ENCODE measurements around the gene APOL1. TPM values are rescaled to one million over a fixed set of nuclear protein-coding genes. Genes with fewer than 3 reads are reported as not detected.

Gene APOL1
- total and polyA plus RNA-seq, 10 of the 15 experiments (the other 5 are each of a cell fraction or from before 2014, with no cell fraction given), result 9.0 to 42.0 (median 17.6) TPM

GRCh38 chr22:36298601-36299000 lies 45.7 kb downstream of the APOL1 start (continued):
- no peak for TF ChIP-seq ZNF24 (IDR thresholded peaks at IDR 0.05)

DNA sequence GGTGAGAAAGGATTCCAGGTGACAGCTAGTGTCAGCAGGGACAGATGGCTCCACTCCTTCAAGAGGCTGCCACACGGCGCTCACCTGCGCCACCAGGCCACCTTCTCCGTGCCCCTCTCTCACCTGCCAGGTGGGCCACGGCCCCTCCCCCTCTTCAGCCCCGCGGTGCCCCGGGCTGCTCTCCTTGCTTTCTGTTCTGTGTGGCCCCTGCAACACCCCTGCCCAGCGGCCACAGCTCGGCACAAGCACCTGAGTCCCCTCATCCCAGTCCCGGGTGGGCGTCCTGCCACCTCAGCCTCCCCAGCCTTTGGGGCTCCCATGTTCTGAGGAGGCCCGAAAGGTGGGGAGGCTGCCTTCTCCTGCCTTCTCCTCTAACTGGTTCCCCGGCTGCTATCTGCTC lies 46.4 kb downstream of the APOL1 start:
- WGBS (ENCODE audit: insufficient coverage, insufficient replicate concordance, low lambda C conversion rate, missing lambda C conversion rate), result 92% methylated on average over 13 of the region's 14 CpGs
- no peak for DNase-seq (ENCODE audit: low read depth, low spot score)
- no peak overlapping the region for H3K9ac ChIP-seq (ENCODE audit: control insufficient read depth, insufficient read depth, low read length)
- no peaks in the 10 kb centered on the region for H4K20me1 ChIP-seq (ENCODE audit: control insufficient read depth, insufficient read depth)
- H3K4me3 ChIP-seq, result no peak overlapping the region
- BruUV-seq (replicated peaks), result no TSS peak
- SMC1A ChIA-PET (ENCODE audit: uncharacterized antibody, unreplicated experiment), result interaction anchor here (1.9 to 5.9 kb wide), 2 partner anchors 171 to 187 kb away, joined by 5 to 70 read pairs; no protein-coding TSS in a partner anchor
- no peak for FAIRE-seq
- H3K4me1 ChIP-seq (ENCODE audit: control insufficient read depth, insufficient read depth, low read length), result no peaks in the 10 kb centered on the region
- intact Hi-C loops (cut with micrococcal nuclease; ENCODE audit: unreplicated experiment) (no loop called here), in situ Hi-C loops (cut with MboI) (no loop called here)
- RAD21 ChIA-PET (ENCODE audit: unreplicated experiment), result interaction anchor here (1.0 to 9.7 kb wide), 2 partner anchors 13 to 171 kb away, joined by 3 to 107 read pairs; no protein-coding TSS in a partner anchor
- H3K79me2 ChIP-seq (ENCODE audit: control insufficient read depth, insufficient read depth, low read length), result no peaks in the 10 kb centered on the region
- no peak for ATAC-seq
- H2AFZ ChIP-seq (ENCODE audit: control insufficient read depth, low read depth, low read length), result no peak overlapping the region
- no peak overlapping the region for H3K27ac ChIP-seq (ENCODE audit: control insufficient read depth, insufficient read depth)
- no peak overlapping the region for H3K4me2 ChIP-seq (ENCODE audit: control insufficient read depth, insufficient read depth)
- no peak for TF ChIP-seq FOXM1 (IDR thresholded peaks at IDR 0.05; ENCODE audit: low read depth, low read length)
- no peak for TF ChIP-seq ZNF622 (IDR thresholded peaks at IDR 0.05)
- no peak for TF ChIP-seq CREM (IDR thresholded peaks at IDR 0.05; ENCODE audit: low read depth)
- TF ChIP-seq ZBTB4 (CRISPR knock-in tag; IDR thresholded peaks at IDR 0.05), result no peak
- TF ChIP-seq CHD1 (IDR thresholded peaks at IDR 0.05; ENCODE audit: low read depth, low read length), result no peak
- no peak for TF ChIP-seq CTCF (IDR thresholded peaks at IDR 0.05 in 2 of 3, conservative IDR thresholded peaks at IDR 0.05 in 1 of 3; ENCODE audit: control insufficient read depth in 2 of 3, extremely low read depth in 1 of 3, insufficient read depth in 1 of 3, low read depth in 3 of 3, low read length in 3 of 3)
- no peaks in the 10 kb centered on the region for H3K27me3 ChIP-seq (replicated peaks in 1 of 2; ENCODE audit: control insufficient read depth in 2 of 2, insufficient read depth in 2 of 2, low read length in 1 of 2)
- no peaks in the 10 kb centered on the region for H3K9me3 ChIP-seq (replicated peaks; ENCODE audit: control insufficient read depth, insufficient read depth, low read length)
- CTCF ChIA-PET, result interaction anchor here (1.6 to 4.9 kb wide), 4 partner anchors 14 to 188 kb away, joined by 7 to 41 read pairs (median 20); no protein-coding TSS in a partner anchor
- POLR2A ChIA-PET, result interaction anchor here (0.6 to 1.4 kb wide), 2 partner anchors 56 to 171 kb away, joined by 5 to 6 read pairs; no protein-coding TSS in a partner anchor
- H3K36me3 ChIP-seq (ENCODE audit: control insufficient read depth in 2 of 2, insufficient read depth in 2 of 2, low read length in 1 of 2), result peaks cover 56 to 73% of the 10 kb centered on the region in 2 experiments
